HG03565 (cell line): ENCODE data around the gene KARS1.

Experiments
- ATAC-seq: cut with Tn5 transposase; IDR thresholded peaks from one replicate; pipeline ENCODE4 v1.9.1; 2021; ENCODE audit warnings: mild to moderate bottlenecking, moderate library complexity; ENCODE audit not compliant: unreplicated experiment

Gene KARS1

GRCh38 chr16:75647492-75648264 lies at the start of gene KARS1, which contains the start of gene TERF2IP:
Gene KARS1 (minus strand): TSS chr16:75647665. CDS start chr16:75647639, 26 bp downstream.
Gene TERF2IP (plus strand): TSS chr16:75647773. CDS start chr16:75647883, 110 bp downstream.
- ATAC-seq: peak; percentile 79

- no peak for ATAC-seq
Measured at GRCh38 chr16:75695708-75696107, 48.2 kb upstream of the KARS1 start.

- ATAC-seq: peak; percentile 59
Measured at GRCh38 chr16:75687361-75687760, 39.9 kb upstream of the KARS1 start.

- no peak for ATAC-seq
Measured at GRCh38 chr16:75682308-75682707, 34.8 kb upstream of the KARS1 start.

- ATAC-seq: no peak
Measured at GRCh38 chr16:75679366-75679765, 31.9 kb upstream of the KARS1 start.

- no peak for ATAC-seq
Measured at GRCh38 chr16:75676909-75677308, 29.4 kb upstream of the KARS1 start, which contains the start of gene CPHXL2. Gene CPHXL2 (minus strand): TSS chr16:75677009. CDS start chr16:75676999, 10 bp downstream.

- ATAC-seq: no peak
Measured at GRCh38 chr16:75667503-75667902, 20.0 kb upstream of the KARS1 start.

- ATAC-seq: no peak
Measured at GRCh38 chr16:75660726-75661302, 13.3 kb upstream of the KARS1 start.

- no peak for ATAC-seq
Measured at GRCh38 chr16:75660321-75660720, 12.9 kb upstream of the KARS1 start.

- no peak for ATAC-seq
Measured at GRCh38 chr16:75658175-75658574, 10.7 kb upstream of the KARS1 start.

- ATAC-seq: no peak
Measured at GRCh38 chr16:75653922-75654321, 6.5 kb upstream of the KARS1 start.

- ATAC-seq: peak; percentile 5
Measured at GRCh38 chr16:75648265-75649076, 1.0 kb upstream of the KARS1 start.

- ATAC-seq: peak; percentile 7
Measured at GRCh38 chr16:75647112-75647491, 363 bp downstream of the KARS1 start.

GRCh38 chr16:75644240-75645012 lies 3.0 kb downstream of the KARS1 start:
- ATAC-seq: no peak

GRCh38 chr16:75640598-75640997 lies 6.9 kb downstream of the KARS1 start:
- no peak for ATAC-seq

- ATAC-seq: no peak
Measured at GRCh38 chr16:75635036-75635435, 12.4 kb downstream of the KARS1 start.

GRCh38 chr16:75632857-75633256 lies 14.6 kb downstream of the KARS1 start:
- no peak for ATAC-seq

GRCh38 chr16:75630052-75630451 lies 17.4 kb downstream of the KARS1 start:
- no peak for ATAC-seq

GRCh38 chr16:75629132-75629531 lies 18.3 kb downstream of the KARS1 start:
- ATAC-seq: no peak

- ATAC-seq: no peak
Measured at GRCh38 chr16:75628351-75628750, 19.1 kb downstream of the KARS1 start.

- ATAC-seq: no peak
Measured at GRCh38 chr16:75627851-75628250, 19.6 kb downstream of the KARS1 start.
